AG09319 (cell line): ENCODE data around the gene PCNT.

ENCODE experiments used
- DNase-seq: peaks from one replicate; pipeline ENCODE4 v3.0.0-alpha.2; 2010; ENCODE audit warnings: low read depth; ENCODE audit errors: extremely low read depth
- CTCF ChIP-seq: IDR thresholded peaks from 2 replicates; pipeline ENCODE4 v1.5.1; 2011; ENCODE audit warnings: low read depth, mild to moderate bottlenecking, inconsistent platforms, low read length, moderate library complexity

The PCNT gene

GRCh38 chr21:46350571-46350970 lies 26.6 kb downstream of the PCNT start:
- no peak for TF ChIP-seq CTCF
- DNase-seq, result no peak

GRCh38 chr21:46350981-46351380 lies 27.0 kb downstream of the PCNT start:
- no peak for TF ChIP-seq CTCF
- DNase-seq, result no peak

GRCh38 chr21:46351476-46352163 lies 27.7 kb downstream of the PCNT start:
- no peak for DNase-seq
- no peak for TF ChIP-seq CTCF

DNA sequence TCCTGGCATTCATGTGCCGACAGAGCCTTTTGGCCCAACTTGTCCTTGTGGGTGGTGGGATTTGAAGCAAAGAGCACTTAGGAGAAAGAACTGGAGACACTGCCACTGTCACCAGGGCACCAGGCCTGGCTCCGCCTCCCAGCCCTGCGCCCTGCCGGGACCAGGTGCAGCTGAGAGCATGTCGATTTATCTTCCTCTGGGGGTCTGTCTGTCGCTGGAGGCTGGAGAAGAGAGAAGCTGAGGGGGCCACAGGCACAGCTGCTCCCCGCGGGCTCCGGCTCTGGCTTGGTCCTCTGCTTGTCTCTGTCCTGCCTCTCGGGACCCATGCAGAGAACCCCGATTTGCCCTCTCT lies 28.2 kb downstream of the PCNT start:
- TF ChIP-seq CTCF, result no peak
- no peak for DNase-seq

DNA sequence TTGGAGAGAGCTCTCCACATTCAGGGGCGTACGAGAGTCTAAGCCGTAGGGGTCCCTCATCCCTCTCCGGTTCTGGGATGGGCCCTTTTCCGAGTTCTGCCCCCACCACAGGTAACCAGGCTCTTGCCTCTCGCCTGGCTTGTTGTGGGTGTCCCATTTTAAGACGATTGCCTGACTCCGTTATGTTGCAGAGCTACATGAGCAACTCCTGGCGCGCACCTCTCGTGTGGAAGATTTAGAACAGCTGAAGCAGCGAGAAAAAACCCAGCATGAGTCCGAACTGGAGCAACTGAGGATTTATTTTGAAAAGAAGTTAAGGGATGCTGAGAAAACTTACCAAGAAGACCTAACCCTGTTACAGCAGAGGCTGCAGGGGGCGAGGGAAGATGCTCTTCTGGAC lies 29.0 kb downstream of the PCNT start:
- DNase-seq, result no peak
- TF ChIP-seq CTCF, result no peak

DNA sequence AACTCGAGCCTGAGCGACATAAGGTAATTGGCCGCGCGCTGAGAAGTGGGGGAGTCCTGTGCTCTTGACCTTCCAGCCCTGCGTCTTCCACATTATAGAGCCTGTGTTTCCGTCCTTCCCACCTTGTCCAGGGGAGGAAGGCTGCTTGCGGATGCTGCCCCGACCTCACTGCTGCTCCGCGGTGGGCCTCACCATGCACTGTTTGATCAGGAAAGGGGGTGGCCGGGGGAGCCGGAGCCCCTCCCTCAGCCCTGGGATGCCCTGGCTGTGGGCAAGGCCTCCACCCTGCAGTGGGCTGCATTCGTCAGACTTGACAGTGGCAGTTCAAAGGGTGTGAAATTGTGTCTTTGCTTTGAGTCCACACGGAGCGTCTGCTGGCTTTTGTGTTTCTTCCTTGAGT lies 30.1 kb downstream of the PCNT start:
- no peak for TF ChIP-seq CTCF
- DNase-seq, result no peak

DNA sequence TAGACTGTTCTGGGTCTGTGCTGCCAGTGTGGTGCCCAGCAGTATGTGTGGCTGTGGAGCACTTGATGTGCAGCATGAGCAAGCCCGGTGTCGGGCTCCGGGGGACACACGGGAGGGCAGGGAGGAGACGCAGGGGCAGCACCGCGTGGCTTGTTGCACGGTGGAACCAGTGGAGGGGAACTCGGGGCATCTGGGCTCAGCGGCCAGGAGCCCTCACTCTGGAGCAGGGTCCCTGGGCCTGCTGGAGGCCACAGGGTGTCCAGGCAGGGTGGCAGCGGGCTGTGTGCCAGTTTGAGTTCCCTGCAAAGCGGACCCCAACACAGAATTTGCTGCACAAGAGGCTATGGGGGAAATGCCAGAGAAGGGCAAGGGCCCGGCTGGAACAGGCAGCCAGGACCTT lies 30.6 kb downstream of the PCNT start:
- TF ChIP-seq CTCF, result no peak
- DNase-seq, result no peak
